Esophagus squamous epithelium (tissue), 4 donors: ENCODE data around the gene LSM4.

Source experiments
- POLR2A ChIP-seq, 4 donors: fragments of 450-650 bp; IDR thresholded peaks; one replicate each; pipeline ENCODE4 v1.6.1; 2017; ENCODE audit warnings: antibody characterized with exemption in 4 of 4, mild to moderate bottlenecking in 4 of 4, moderate library complexity in 3 of 4
- TF ChIP-seq, protein P1 (sequence below), 6 experiments: fragments of 450-650 bp in 4 of 6; fragments of 200-600 bp in 2 of 6; sonication (generic) in 2 of 6; IDR thresholded peaks; one replicate each; pipeline ENCODE4 v1.5.1; 2016 to 2019; ENCODE audit warnings: antibody characterized with exemption in 6 of 6, mild to moderate bottlenecking in 4 of 6, moderate library complexity in 4 of 6

DNA sequence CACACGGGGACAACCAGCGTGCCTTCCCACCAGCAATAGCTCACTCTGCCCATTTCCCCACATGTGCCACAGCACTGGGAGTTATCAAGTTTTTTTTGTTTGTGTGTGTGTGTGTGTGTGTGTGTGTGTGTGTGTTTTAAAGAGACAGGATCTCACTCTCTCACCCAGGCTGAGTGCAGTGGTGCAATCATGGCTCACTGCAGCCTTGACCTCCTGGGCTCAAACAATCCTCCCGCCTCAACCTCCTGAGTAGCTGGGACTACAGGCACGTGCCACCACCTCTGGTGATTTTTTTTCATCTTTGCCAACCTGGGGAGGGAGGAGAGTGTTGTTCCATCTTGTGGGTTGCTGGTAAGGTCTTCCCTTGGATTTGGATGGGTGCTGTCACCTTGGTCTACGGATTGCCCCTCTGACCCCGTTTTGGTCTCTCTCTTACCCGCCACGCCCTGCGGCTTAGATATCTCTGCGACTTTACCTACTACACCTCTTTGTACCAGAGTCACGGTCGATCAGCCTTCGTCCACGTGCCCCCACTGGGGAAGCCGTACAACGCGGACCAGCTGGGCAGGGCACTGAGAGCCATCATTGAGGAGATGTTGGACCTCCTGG, 40.2 kb upstream of the LSM4 start:
- TF ChIP-seq, protein P1, sequence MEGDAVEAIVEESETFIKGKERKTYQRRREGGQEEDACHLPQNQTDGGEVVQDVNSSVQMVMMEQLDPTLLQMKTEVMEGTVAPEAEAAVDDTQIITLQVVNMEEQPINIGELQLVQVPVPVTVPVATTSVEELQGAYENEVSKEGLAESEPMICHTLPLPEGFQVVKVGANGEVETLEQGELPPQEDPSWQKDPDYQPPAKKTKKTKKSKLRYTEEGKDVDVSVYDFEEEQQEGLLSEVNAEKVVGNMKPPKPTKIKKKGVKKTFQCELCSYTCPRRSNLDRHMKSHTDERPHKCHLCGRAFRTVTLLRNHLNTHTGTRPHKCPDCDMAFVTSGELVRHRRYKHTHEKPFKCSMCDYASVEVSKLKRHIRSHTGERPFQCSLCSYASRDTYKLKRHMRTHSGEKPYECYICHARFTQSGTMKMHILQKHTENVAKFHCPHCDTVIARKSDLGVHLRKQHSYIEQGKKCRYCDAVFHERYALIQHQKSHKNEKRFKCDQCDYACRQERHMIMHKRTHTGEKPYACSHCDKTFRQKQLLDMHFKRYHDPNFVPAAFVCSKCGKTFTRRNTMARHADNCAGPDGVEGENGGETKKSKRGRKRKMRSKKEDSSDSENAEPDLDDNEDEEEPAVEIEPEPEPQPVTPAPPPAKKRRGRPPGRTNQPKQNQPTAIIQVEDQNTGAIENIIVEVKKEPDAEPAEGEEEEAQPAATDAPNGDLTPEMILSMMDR (IDR thresholded peaks at IDR 0.05) = no peak
- no peak for TF ChIP-seq POLR2A (IDR thresholded peaks at IDR 0.05)
